Kidney glomerular epithelial cell (primary cell): ENCODE results near the gene IQUB.
"Not testable (repeated sequence)": the region's sequence is repeated elsewhere in the genome, so short reads cannot be mapped to it uniquely, and the experiment has no call there.

Experiments used
- DNase-seq: peaks from one replicate; lab custom pipeline; 2025; lab: John Stamatoyannopoulos, UW

IQUB gene

DNA sequence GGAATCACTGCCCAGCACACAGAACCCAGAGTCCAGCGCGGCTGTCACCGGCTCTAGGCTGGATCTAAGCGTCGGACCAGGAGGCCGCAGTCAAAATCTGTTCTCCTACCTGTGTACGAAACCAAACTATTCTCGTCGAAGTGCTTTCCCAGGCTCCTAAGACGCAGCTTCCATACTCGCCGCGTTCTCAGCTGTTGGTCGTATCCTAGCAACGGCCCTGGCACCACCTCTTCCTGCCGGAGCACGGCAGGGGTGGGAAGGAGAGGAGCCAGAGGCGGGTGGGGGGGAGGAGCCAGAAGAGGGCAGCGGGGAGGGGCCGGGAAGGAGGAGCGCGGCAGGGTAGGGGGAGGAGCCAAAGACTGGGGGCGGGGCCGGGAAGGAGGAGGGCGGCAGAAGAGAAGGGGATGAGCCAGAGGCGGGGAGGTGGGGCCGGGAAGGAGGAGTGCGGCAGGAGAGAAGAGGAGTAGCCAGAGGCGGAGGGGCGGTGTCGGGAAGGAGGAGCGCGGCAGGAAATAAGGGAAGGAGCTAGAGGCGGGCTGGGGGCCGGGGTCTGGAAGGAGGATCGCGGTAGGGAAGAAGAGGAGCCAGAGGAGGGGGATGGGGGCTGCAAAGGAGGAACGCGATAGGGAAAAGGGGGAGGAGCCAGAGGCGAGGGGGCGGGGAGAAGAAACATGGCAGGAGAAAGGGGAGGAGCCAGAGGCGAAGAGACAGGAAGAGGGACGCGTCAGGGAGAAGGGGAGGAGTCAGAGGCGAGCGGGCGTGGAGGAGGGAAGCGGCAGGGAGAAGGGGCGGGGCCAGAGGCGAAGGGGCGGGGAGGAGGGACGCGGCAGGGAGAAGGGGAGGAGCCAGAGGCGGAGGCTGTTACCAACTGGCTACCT is at the start of gene IQUB:
IQUB (minus strand) TSS at position 213 of the 878 bp plus-strand sequence. CDS start 22,255 bp downstream, outside the sequence.
- DNase-seq: peak; percentile 96

GRCh38 chr7:123583821-123584220 is 49.4 kb upstream of the IQUB start:
- DNase-seq: no peak

GRCh38 chr7:123581162-123581459 is 46.7 kb upstream of the IQUB start:
- no peak for DNase-seq

DNA sequence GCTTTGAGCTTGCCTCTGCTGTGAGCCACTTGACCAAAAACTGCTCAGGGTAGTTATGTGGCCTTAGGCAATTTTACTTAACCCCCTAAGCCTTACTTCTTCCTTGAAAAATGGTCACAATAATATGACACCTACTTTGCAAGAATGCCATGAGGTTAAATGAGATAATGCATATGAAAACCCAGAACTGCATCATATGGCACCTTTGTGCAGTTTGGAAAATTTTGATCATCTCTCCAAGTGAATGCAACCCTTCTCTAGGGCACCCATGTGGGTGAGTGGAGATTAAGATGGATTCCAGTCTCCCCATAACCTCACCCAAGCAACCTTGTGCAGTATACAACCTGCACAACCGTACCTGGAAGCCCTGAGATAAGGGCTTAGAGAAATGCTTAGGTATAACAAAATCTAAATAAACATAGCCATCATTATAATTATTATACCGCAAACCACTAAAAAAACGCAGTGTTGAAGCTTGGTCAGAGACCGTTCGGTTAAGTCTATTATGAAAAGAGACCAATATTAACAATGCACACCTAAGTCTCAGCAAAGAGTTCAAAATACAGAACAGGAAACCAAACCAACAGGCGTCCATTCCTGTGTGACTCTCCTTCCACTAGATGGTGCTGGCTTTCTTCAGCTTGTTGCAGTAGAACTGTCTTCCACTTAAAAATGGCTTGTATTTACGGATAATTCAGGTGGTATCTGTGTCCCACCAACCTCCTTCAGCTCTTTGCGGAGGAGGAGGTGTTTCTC is 46.2 kb upstream of the IQUB start:
- DNase-seq: peak; percentile 33

DNA sequence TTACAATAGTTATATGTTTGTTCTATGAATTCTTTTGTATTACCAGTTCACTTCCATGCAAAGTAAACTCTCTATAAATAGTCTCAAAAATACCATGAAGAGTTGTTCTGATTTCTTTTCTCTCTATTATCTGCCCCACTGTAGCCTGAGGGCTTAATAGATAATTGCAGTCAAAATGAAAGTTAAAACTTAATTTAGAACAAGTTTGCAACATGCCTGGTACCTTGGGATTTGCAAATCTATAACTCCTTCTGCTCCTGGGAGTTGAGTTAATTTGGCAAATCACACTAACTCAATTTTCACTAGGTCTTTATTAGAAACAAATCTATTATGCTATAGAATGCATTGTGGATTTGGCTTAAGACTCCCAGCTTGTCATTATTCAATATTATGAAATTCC is 45.0 kb upstream of the IQUB start:
- DNase-seq: no peak

DNA sequence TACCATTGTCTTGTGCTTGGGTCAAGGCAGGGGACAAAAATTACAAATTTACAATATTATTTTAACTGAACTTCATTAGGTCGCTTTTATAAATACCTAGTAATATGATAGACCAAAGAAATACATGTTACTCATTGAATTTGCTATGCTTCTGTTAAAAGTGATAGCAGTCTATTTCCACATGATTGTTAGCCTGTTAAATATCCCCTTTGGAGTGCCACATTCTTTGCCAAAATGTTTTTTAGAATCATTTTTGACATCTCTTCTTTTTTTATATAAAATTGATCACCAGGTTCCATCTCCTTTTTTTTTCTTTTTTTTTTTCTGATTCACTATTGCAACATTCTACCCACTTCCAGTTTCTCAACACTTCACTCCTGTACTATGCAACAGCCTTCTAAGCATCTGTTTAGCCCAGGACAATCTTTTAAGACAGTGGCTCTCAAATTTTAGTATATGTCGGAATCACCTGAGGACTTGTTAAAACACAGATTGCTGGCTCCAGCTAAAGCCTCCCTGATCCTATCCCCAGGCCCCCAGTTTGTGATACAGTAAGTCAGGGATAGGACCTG is 39.6 kb upstream of the IQUB start:
- no peak for DNase-seq

DNA sequence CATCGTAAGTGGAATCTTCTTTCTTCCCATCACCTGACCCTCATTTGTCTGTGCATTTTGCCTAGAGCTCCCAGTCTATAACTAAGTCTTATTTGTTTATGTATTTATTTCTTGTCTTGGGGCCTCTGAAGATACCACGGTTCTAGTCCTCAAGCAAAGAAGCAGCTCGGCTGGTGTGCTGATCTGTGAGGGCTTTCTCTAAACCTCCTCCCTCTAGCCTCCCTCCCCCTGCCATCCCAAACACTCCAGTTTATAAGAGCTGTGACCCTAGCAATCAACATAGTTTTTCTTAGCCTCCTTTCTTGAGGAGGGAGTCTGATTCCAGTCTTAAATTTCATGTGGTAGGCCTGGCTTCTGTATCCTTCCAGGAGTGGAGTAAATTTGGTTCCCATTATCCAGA is 38.9 kb upstream of the IQUB start:
- DNase-seq: no peak

DNA sequence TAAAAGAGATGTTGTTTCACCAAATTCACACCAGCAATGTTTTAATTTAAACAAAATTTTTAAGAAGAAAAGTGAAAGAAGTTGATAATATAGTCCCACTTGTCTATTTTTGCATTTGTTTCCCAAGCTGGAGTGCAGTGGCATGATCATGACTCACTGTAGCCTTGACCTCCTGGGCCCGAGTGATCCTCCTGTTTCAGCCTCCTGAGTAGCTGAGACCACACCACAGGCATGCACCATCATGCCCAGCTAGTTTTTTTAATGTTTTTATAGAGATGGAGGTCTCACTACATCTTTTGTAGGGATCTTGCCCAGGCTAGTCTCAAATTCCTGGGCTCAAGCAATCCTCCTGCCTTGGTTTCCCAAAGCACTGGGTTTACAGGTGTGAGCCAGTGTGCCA is 37.3 kb upstream of the IQUB start:
- no peak for DNase-seq

GRCh38 chr7:123571187-123571586 is 36.8 kb upstream of the IQUB start:
- DNase-seq: no peak

DNA sequence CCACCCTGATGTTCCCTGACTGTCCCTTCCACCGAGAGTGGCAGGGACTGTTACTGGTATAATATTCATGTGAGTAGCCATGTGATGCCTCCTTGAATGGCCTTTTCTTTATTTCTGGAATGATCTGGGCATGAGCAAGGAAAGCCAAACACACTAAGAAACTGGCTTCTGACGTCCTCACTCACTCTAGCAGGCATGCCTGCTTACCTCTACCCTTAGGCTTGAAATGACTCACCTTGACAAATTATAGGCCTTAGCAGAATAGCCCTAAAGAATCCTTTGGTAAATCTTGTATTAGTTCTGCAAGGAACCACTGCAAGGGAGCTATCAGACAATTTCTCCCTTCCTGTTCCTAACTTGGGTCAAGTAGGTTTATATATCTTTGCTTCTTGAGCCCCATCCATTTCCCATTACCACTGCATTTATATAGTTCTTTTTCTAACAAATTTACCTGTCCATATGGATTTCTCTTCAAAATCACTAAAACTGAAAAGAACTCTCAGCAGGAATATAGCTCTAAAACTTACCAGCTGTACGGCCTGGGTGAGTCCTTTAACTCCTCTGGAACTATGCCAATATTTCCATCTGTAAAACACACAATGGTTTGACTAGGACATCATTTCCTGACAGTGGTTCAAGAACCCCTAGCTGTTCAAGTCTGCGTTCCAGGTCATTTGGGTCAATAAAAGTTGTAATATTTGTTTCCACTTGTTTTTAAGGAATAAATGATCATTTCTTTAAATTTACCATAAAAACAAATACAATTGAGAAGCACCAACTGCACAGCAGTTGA is 36.2 kb upstream of the IQUB start:
- DNase-seq: no peak

GRCh38 chr7:123569352-123570010 is 35.1 kb upstream of the IQUB start:
- DNase-seq: no peak

DNA sequence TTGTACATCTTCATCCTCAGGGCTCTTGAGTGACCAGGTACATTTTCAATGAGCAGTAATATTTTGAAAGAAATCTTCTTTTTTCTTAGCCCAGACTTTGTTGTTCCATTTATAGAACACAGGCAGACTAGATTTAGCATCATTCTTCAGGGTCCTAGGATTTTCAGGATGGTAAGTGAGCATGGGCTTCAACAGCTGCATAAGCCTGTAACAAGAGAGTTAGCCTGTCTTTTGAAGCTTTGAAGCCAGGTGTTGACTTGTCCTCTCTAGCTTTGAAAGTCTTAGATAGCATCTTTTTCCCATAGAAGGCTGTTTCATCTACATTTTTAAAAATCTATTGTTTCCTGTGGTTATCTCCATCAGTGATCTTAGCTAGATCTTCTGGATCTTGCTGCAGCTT is 27.7 kb upstream of the IQUB start:
- DNase-seq: no peak

DNA sequence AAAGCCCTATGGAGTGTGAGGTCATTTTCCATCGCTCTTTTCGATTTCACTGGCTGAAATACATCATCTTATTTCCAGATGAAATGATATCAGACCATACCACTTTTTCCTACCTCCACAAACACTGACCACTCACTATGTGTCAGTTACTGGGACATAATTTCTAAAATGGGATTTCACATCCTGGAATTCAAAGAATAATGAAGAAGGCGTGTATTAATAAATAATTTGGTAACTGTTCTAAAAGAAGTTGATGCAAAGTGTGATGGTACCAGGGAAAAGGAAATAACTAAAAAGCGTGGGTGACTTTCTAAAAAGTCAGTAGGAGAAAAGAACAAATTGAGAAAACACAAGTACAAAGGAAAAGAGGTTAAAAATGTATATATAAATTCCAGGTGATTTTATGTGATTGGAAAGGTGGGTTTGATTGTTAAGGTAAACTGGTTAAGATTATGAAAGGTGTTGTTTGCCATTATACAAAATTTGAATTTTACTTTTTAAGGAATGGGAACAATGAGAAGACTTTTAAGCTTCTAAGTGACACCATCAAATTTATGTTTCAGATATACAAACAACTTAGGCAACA is 24.0 kb upstream of the IQUB start:
- DNase-seq: no peak

DNA sequence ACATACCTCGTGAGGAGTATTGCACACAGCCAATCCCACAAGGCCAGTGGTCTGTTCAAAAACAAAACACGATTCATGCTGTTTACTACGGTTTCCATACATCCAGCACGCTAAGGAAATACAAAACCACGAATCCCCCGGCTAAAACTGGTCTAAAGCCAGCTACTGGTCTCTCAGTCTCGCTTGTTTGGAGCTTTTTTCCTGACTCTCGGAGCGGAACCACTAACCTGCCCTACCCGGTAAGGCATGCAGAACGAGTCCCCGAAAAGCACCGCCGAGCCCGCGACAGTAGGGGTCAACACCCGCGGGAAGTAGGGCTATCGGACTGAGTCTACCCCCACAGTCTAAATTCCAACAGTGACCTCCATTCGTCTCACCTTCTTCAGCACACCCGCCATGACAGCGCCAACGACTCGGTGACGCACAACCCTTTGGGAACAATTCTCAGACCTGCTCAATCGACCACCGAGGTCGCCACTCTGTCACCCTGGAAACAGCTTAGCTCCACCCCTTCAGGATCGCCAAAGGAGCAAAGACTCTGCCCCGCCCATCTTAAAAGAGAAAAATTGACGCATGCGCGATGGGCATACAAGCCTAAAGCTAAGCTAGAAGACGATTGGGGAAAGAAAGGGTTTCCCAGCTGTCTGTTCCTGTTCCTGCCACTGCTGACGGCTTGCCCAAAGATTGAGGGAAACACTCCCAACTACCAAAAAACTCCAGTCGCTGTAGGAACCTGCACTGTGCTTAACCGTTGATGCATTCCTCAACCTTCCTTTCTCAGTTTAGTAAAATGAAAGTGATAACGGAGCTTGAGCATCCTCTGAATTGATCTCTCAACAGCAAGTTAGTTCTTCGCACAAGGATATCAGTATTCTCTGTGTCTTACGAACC is 23.2 kb upstream of the IQUB start, which contains the start of gene NDUFA5:
NDUFA5 (minus strand) TSS at position 421 of the 891 bp plus-strand sequence; CDS start at position 398, 23 bp downstream.
- peak; percentile 99 for DNase-seq

- no peak for DNase-seq
Observed at GRCh38 chr7:123557016-123557397, 22.6 kb upstream of the IQUB start.

- no peak for DNase-seq
Observed at GRCh38 chr7:123555484-123555883, 21.1 kb upstream of the IQUB start.

- DNase-seq: no peak
Observed at GRCh38 chr7:123553159-123553558, 18.8 kb upstream of the IQUB start.

GRCh38 chr7:123552641-123553040 is 18.2 kb upstream of the IQUB start:
- DNase-seq: no peak

GRCh38 chr7:123552134-123552533 is 17.7 kb upstream of the IQUB start:
- not testable (repeated sequence) for DNase-seq

GRCh38 chr7:123548406-123548805 is 14.0 kb upstream of the IQUB start:
- no peak for DNase-seq
